HG02763 (cell line): Measurements from ENCODE around the gene MYT1.
"Not testable (repeated sequence)": the region's sequence is repeated elsewhere in the genome, so short reads cannot be mapped to it uniquely, and the experiment has no call there.

Source experiments
- ATAC-seq: cut with Tn5 transposase; IDR thresholded peaks from one replicate; pipeline ENCODE4 v1.9.1; 2021; ENCODE audit warnings: mild to moderate bottlenecking, moderate library complexity; ENCODE audit not compliant: unreplicated experiment

MYT1 gene

GRCh38 chr20:64166721-64167615 is 2.7 kb downstream of the MYT1 start:
- no peak for ATAC-seq

- ATAC-seq, result no peak
These were observed 3.4 kb downstream of the MYT1 start for GRCh38 chr20:64167676-64168075.

GRCh38 chr20:64168381-64169090 is 4.3 kb downstream of the MYT1 start:
- ATAC-seq, result no peak

- ATAC-seq, result no peak
These were observed 4.9 kb downstream of the MYT1 start for GRCh38 chr20:64169091-64169560.

- ATAC-seq, result no peak
These were observed 7.0 kb downstream of the MYT1 start for GRCh38 chr20:64171211-64171610.

GRCh38 chr20:64173116-64173515 is 8.9 kb downstream of the MYT1 start:
- no peak for ATAC-seq

GRCh38 chr20:64176551-64176950 is 12.3 kb downstream of the MYT1 start:
- ATAC-seq, result no peak

GRCh38 chr20:64176971-64177370 is 12.7 kb downstream of the MYT1 start:
- ATAC-seq, result no peak

DNA sequence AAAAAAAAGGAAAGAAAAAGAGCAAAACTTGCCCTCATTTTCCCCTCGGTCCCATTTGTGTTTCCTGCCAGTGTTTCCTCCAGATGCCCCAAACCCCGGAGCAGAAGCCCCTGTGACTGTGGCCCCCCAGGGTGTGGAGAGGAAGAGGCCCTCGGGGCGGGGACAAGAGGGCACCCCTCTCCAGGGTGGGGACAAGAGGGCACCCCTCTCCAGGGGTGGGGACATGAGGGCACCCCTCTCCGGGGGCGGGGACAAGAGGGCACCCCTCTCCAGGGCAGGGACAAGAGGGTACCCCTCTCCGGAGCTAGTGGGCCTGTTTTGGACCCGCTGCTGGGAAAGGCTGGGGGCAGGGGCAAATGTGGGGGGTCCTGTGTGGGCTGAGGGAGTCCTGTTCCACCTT is 13.1 kb downstream of the MYT1 start:
- ATAC-seq, result no peak

GRCh38 chr20:64177787-64178186 is 13.5 kb downstream of the MYT1 start:
- ATAC-seq, result no peak

- not testable (repeated sequence) for ATAC-seq
These were observed 14.7 kb downstream of the MYT1 start for GRCh38 chr20:64178925-64179324.

DNA sequence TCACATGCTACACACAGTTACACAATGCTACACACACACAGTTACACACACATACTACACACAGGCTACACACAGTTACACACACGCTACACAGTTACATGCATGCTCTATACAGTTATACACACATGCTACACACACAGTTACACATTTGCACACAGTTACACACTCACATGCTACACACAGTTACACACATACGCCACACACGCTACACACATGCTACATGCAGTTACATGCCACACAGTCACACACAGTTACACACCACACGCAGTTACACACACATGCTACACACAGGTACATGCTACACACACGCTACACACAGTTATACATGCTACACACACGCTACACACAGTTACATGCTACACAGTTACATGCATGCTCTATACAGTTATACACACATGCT is 15.6 kb downstream of the MYT1 start:
- ATAC-seq, result no peak

GRCh38 chr20:64180673-64181072 is 16.4 kb downstream of the MYT1 start:
- no peak for ATAC-seq

GRCh38 chr20:64181391-64181790 is 17.1 kb downstream of the MYT1 start:
- ATAC-seq, result no peak

DNA sequence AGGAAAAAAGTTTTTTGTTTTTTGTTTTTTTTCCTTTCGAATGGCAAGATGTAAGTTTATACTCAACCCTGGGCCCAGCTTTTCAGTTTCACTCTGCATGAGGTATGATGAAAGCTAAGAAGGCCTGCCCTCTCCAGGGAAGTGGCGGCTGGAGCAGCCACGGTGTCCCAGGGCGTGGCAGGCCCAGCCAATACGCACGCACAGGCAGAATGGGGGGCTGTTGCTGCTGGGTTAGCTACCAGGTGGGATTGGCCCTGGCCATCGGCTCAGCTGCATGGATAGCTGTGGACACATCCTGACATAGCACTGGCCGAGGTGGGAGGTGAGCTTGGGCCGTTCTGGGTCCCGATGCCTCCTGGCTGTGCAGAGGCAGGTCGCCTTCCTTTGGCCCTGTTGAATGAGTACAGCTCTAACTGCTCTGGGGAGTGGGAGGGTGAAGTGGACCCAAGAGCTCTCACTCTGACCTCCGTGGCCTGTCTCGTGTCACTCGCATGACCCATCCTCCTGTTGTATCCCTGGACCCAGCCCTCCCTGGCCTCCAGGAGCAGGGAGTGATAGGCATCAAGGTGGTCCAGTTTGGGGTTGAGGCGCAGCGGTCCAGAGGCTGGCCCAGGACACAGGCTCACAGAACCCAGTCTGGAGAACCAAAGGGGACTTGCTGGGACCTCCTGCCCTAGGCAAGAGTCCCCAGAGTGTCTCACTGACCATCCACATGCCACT is 18.1 kb downstream of the MYT1 start:
- ATAC-seq, result no peak

GRCh38 chr20:64183313-64183712 is 19.1 kb downstream of the MYT1 start:
- ATAC-seq, result no peak

- ATAC-seq, result no peak
These were observed 20.5 kb downstream of the MYT1 start for GRCh38 chr20:64184795-64185194.

GRCh38 chr20:64185276-64185900 is 21.1 kb downstream of the MYT1 start:
- no peak for ATAC-seq

DNA sequence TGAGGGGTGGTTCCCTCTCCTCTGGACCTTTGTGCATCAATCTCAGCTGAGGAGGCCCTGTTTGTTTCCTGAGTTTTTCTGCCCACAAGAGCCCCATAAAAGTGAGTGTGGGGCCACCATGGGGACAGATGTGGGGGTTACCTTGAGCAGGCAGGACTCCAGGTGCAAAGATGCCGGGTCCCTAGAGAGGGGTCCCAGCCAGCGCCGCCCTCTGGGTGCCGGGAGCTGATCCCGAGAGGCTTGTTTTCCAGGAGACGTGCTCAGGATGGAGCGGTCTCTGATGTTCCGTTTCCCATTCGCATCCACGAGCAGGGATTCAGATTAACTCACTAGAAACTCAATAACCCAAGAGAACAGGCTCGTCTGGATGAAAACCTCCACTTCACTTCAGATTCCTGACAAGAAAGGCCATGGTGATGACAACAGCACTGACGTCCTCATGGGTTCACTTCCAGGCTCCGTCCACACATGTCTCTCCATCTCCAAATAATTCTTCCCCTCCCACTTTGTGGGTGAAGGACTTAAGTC is 21.9 kb downstream of the MYT1 start:
- no peak for ATAC-seq

- ATAC-seq, result not testable (repeated sequence)
These were observed 23.0 kb downstream of the MYT1 start for GRCh38 chr20:64187213-64187612.

- ATAC-seq, result no peak
These were observed 23.8 kb downstream of the MYT1 start for GRCh38 chr20:64188091-64188490.
